Mucosa of gallbladder (tissue), 1 donor: Measurements from ENCODE around the gene SLC27A5. TPM values are rescaled to one million over a fixed set of nuclear protein-coding genes. Genes with fewer than 3 reads are reported as not detected.

Source experiments
- DNase-seq: peaks from one replicate; pipeline ENCODE4 v3.0.0-alpha.2; 2020; ENCODE audit warnings: low spot score
- total RNA-seq: library from RNA; stranded (reverse); gene quantifications from one replicate; pipeline ENCODE4 v1.2.1, GENCODE V29; 2021
- donor health status: DM: no; HTN: no; CAD: no.

SLC27A5 gene, protein sequence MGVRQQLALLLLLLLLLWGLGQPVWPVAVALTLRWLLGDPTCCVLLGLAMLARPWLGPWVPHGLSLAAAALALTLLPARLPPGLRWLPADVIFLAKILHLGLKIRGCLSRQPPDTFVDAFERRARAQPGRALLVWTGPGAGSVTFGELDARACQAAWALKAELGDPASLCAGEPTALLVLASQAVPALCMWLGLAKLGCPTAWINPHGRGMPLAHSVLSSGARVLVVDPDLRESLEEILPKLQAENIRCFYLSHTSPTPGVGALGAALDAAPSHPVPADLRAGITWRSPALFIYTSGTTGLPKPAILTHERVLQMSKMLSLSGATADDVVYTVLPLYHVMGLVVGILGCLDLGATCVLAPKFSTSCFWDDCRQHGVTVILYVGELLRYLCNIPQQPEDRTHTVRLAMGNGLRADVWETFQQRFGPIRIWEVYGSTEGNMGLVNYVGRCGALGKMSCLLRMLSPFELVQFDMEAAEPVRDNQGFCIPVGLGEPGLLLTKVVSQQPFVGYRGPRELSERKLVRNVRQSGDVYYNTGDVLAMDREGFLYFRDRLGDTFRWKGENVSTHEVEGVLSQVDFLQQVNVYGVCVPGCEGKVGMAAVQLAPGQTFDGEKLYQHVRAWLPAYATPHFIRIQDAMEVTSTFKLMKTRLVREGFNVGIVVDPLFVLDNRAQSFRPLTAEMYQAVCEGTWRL
- 7.9 TPM for total RNA-seq

DNA sequence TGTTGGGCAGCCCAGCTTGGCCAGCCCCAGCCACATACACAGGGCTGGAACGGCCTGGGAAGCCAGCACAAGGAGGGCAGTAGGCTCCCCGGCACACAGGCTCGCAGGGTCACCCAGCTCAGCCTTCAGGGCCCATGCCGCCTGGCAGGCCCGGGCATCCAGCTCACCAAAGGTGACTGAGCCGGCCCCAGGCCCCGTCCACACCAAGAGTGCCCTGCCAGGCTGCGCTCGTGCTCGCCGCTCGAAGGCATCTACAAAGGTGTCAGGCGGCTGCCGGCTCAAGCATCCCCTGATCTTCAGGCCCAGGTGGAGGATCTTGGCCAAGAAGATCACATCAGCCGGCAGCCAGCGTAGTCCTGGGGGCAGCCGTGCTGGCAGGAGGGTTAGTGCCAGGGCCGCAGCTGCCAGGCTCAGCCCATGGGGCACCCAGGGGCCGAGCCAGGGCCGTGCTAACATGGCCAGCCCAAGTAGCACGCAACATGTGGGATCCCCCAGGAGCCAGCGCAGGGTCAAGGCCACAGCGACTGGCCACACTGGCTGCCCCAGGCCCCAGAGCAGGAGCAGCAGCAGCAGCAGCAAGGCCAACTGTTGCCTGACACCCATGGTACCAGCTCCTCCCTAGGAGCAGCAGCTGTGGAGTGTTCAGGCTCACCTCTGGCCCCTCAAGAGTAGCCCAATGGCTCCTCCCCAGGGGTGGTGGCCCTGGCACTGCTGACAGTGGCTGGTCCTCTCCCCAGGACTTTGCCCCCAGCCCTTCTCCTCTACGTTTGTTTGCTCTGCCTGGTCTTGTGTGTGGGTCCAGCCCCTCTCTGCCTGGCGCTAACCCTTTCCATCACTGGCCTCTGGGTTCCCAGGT lies at the start of gene SLC27A5:
SLC27A5 (minus strand) TSS at position 640 of the 856 bp plus-strand sequence; CDS start at position 603, 37 bp downstream.
- peak; percentile 61 for DNase-seq

DNA sequence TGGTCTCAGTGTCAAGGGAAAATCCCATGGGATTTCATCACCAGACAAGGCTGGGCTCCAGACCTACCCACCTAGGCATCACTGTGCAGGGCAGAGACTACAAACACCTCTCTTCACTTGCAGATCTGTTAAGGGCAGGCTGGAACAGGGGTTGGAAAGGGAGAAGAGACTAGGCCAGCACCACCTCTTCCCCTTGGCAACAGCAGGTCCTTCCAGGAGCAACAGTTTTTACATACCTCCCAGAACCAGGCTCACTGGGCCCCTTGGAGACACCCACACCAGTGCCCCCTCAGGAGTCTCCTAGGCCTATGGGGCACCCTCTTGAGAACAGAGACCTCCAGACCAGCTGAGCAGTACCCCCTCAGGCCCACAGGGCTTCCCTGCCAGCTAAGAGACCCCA lies 49.1 kb upstream of the SLC27A5 start:
- no peak for DNase-seq

DNA sequence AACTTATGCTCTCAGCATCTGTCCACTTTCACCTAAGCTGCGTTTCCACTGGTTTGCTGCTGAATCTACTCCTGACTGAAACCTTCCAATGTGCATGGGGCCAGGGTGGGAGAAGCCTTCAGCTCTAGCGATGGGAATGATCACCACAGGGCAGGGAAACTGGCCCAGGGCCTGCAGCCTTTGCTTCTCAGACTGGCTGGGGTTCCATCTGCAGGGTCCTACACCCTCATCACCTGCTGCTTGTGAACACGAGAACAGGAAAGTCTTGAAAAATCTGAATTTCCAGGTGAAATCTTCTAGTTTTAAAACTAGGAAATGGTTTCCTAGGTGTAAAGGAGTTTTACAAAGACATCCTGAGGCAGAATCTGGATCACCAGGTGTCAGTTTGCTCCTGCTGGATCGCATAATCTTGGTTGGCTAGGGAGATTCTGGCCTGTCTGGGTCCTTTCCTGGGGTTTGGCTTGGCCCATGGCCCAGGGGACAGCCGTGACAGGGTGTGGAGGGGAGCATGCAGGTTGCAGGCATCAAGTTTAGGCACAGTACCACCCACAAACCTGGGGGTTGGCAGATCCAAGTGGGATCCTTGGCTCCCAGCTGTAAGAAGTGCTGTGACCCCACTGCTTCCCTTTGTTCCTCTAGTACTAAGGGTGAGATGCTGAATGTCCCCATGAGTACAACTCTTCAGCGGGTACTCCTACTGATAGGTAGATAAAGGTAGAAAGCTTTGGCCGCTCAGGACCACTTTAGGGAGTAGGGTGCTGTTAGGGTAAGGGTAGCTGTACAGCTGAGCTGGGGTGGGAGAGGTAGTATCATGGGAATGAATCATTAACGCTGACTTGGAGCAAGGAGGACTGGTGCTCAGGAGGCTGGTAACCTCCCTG lies 48.5 kb upstream of the SLC27A5 start:
- no peak for DNase-seq

DNA sequence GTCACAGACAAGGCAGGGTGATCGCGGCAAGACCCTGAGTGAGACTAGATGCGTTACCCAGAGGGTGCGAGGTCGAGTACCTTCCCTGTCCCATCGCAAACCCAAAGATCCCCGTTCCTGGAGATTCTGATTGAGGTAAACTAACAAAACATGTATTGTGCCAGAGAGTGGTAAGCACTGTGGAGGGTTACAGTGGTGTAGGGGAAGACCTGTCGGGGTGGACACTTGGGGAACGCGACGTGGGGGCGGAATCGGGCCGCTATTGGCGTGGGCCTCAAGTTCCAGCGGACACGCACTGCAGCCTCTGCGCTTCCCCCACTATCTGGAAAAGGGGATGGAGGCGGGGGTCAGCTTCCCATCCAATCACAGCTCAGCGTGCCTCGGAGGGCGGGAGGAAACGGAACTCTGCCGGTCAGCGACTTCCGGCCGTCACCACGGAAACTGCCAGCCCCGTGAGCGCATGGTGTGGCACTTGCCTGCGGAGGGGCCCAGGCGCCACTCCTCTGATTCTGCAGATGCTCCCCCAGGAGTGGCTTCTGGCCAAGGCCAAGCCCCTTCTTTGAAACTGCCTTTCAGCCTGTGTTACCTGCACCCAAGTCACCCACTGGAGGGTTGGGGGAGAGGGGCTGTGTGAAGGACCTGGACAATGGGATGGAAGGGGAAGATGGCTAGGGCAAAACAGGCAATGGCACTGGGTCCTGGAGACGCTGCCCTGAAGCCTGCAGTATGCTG lies 47.6 kb upstream of the SLC27A5 start:
- DNase-seq: peak; percentile 89

DNA sequence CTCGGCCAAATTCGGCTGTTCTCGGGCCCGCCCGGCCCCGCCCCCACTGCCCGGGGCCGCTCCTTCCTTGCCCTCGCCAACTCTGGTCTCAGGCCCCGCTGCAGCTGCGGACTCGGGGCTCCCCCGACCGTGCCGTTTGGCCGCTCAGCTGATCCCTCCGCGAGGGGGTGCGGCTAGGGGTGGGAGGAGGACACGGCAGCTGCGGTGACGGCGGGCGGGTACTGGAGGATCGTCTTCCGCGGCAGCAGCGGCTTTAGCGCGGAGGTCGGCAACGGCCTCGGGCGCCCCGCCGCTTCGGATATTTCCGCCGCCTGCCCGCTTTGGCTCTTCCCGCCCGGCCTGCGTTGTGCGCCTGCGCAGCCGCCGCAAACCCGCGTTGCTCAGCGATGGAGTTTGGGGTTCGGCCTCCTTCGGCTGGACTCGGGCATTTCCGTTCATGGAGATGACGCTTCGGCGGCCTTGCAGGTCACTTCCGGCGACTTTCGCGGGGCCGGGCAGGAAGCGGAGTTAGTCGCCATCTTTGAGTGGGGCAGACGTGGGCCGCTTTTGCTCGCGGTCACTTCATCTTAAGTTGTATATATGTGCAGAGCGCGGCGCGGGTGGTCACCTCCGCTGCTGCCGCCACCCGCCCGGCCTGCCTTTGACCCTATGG lies 47.0 kb upstream of the SLC27A5 start:
- DNase-seq: peak; percentile 100

DNA sequence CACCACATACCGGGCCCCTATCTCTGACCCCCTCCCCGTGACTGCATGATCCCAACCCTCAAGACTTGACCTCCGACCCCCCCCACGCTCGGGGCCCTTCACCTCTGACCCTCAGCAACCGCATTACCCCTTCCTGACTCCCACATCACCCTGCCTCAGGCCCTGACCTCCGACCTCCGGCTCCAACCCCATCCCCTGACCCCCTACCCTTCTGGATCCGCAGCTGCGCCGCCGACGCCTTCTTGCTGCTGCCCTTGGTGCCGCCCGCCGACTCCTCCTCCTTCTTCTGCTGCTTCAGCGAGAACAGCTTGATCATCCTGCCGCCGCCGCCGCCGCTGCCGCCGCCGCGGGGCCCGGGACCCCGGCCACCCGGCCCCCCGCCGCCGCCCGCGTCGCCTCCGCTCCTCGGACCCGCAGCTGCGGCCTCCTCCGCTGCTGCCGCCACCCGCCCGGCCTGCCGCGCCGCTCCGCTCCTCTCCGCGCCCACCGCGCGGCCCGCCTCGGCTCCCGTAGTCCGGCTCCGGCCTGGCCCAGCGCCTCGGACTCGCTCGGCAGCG lies 46.4 kb upstream of the SLC27A5 start, which contains the start of gene UBE2M:
UBE2M (minus strand) TSS at position 546 of the 557 bp plus-strand sequence; CDS start at position 316, 230 bp downstream.
- DNase-seq: peak; percentile 39

DNA sequence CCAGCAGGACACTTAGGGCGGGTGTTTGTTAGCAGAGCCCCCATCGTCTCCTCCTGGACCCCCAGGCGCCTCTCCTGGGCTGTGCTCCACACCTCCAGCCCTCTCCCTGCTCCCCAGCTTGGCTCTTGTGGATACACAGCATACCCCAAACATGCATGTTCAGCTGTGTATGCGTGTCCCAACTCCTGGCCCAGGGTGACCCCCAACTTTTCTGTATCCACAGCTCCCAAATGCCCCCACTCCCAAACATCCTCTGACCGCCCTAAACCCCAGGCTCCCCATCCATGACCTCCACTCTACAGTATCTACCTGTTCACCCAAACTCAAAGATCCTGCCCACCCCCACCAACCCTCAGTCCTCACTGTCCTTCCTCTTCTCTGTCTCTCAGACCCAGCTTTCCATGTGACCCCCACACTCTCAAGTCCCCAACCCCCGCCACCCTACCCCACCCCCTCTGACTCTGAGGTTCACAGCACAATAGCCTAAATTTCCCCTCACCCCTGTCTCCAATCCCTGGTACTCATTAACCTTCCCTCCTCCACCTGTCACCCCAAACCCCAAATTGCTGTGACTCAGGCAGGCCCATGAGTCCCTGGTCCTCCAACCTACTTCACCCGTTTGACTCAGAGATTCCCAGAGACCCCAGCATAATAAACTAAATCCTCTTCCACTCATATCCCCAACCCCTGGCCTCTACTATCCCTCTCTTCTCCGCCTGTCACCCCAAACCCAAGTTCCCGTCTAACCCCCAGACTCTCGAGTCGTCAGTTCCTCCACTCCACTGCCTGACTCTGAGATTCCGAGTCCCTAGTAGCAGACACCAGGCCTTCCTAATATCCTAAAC lies 45.7 kb upstream of the SLC27A5 start:
- no peak for DNase-seq

DNA sequence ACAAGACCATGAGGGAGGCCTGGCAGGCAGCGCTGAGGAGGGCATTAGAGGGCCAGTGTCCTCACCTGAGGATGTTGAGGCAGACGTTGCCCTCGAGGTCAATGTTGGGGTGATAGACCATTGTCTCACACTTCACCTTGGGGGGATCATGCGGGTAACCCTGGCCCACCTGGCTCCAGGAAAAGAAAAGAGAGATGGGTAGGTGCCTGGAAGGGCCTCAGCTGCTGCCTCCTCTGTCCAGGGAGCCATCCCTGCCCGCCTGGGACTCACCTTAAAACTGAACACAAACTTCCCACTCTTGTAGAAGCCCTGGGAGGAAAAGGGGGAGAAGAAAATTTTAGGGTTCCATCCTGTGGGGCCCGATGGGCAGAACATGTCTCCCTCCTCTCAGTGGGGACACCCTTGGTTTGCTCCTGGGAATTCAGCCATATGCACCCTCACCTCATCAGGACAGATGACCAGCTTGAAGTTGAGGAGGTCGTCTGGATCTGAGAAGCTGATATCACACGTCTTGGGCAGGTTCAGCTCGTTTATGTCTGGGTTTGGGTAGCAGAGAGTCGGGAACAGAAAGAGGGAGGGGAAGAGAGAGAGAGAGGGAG lies 44.9 kb upstream of the SLC27A5 start:
- no peak for DNase-seq

DNA sequence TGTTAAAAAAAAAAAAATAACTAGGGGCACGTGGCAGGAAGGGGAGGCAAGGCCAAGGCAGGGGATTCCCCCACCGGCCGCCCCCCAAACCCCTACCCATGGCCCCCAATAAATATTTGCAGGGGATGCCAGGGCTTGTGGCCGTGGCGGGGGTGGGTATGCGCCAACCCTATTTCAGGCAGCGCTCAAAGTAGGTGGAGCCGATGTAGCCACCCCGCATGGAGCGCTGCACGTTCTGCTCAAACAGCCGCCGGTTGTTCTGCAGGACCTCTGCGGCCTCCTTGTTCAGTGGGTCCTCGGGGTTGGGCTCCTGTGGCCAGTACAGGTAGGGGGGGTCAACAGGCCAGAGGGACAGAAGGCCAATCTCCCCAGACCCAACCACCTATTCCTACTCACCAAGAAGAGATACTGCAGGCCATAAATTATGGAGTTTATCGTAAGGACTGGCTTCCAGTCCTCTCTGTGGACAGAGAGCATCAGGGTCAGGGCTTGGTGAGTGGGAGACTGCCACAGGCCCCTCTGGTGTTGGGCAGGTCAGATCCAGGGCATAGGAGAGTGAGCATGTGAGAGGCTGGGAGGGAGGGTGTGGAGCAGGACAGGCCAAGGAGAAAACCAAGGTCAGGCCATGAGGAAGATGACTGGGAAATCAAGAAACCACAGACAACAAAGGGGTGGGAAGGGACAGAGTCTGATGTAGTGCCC lies 44.3 kb upstream of the SLC27A5 start:
- no peak for DNase-seq

DNA sequence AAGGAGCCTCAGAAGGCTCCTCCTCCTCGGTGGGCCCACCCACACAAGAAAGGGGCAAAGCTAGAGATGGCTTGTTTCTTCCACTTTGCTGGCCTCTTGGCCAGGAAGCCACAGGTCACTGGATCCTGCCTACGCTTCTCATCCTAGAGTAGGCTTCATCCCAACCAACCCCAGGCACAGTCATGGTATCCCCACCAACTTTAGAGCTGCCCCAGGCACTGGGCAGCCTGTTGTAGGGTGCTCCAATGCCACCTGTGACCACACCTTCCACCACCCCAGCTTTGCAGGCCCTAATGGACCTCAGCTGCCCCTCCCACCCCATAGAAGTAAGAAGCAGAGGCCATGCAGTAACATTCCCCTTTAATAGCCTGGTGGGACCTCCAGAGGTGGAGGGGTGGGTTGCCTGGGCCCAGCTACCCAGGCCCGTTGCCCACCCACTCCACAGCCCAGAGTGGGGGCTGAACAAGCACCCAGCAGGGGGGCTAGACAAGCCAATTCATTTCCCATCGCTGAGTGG lies 43.6 kb upstream of the SLC27A5 start:
- DNase-seq: no peak

DNA sequence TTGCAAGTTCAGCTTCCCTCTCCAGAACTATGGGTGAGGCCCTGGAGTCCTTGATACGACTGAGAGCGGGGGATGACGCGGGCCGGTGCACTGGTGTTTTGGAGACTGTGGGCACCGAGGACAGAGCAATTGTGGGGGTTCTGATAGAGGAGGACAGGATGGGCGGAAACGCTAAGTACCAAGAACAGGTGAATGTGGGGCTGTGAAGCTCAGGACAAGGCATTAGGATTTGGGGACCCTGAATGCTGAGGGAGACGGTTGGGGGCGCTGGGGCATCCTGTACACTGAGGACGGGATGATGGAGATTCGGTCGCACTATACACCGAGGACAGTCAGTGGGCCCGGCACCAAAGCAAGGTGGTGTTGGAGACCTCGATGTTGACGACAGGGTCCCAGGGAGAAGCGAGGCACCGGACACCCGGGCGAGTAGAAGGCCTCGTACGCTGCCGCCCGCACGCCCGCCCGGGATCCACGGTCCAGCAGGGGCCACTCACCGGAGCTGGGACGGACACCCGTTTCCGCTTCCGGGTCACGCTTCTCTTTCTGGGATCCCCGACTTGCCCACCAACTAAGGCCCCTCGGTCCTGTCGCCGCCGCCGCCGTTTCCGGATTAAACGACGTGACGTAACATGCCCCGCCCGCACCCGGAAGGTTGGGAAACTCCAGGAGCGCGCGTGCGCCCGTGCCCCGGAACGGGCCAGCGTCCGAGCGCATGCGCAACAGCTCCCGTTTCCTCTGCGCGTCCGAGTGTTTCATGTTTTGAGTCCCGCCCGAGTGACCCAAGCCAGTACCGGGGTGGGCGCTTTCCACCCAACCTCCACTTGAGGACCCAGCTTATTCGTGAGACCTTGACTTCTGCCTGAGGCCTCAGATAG lies 42.9 kb upstream of the SLC27A5 start, which contains the start of gene CHMP2A:
CHMP2A (minus strand) TSS at position 612 of the 875 bp plus-strand sequence. CDS start 893 bp downstream, outside the sequence.
- peak; percentile 99 for DNase-seq

DNA sequence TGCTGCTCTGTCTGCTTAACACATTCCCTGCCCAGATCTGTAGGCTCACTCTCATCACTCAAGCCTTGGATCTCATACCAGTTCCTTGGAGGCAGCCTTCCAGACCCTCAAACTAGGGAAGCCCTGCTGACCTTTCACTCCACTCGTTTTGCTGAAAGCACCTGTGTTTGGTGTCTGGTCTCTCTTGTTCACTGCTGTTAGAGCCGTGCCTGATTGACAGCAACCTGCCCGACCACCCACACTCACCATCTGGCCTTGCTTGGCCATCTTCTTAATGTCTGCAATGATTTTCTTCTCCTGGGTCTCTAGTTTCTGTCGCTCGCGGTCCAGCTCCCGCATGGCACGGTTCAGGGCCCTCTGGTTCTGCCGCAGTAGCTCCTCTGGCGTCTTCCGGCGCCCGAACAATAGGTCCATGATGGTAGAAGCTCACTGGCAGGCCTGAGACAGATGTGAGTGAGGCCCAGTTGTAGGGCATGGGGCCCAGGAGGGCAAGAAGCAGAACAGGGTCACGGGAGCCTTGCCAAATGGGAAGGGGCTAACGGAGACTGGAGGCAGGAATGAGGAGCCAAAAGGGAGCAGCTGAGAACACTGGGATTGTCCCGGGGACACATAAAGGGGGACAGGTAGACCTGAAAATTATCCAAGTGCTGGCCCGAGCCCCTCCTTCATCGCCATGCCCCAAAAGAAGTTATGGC lies 42.2 kb upstream of the SLC27A5 start:
- no peak for DNase-seq

DNA sequence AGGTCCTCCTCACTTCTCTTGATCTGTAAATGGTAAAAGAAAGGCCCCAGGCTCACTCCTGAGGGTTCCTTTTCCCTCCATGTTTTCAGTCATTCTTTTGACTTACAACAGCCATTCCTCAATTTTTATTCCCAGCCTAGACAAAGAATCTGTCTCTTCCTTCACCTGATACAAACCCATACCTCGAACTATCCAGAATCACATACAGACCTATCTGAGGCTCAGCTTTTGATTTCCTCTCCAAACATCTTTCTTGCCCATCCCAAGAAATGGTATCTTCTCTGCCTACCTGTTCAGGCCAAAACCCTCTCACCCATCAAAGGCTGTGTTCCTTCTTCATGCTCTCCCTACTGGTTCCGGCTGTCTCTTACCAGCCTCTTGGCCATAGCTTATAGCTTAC lies 40.9 kb upstream of the SLC27A5 start:
- DNase-seq: no peak

DNA sequence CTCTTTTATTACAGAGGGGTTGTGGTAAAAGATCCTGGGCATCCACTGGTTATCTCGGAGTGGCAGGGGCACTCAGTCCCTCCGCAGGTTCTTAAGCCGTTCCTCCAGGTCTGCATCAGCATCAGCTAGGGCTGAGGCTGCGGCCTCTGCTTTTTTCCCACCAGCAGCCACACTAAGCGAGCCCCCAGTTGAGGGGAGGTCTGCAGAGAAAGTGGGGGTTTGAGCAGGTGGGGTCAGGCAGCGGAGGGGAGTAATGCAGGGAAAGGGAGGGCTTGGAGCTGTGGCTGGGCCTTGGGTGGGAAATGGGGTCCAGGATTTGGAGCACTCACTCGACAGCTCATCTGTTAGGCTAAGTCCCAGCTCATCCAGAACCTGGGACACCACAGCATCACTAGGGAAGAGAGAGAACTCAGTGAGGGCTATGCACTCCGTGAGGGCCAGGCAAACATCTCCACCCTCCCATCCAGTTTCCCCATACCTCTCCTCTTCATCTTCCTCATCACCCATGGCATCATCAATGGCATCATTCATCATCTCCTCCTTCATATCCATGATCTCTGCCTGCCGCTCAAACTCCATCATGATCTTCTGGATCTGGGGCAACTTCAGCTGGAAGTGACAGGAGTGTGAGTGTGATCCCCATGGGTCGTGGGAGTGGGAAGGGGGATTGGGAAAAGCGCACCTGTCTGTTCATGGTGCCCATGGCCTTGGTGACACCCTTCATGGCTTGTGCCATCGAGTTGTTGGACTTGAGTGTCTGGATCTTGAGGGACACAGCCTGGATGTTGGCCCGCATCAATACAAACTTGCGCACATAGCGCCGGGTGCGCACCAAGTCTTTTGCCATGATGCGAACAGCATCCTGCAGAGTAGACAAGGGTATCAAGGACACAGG lies 40.0 kb upstream of the SLC27A5 start:
- no peak for DNase-seq
